IPS-NIHi11 (cell line): ENCODE results near the gene TMIGD2.
"Not testable (repeated sequence)": the region's sequence is repeated elsewhere in the genome, so short reads cannot be mapped to it uniquely, and the experiment has no call there.

ENCODE experiments used
- DNase-seq: peaks from one replicate; pipeline ENCODE4 v3.0.0; 2012; ENCODE audit warnings: mixed read lengths, low spot score

Gene TMIGD2, protein sequence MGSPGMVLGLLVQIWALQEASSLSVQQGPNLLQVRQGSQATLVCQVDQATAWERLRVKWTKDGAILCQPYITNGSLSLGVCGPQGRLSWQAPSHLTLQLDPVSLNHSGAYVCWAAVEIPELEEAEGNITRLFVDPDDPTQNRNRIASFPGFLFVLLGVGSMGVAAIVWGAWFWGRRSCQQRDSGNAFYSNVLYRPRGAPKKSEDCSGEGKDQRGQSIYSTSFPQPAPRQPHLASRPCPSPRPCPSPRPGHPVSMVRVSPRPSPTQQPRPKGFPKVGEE

DNA sequence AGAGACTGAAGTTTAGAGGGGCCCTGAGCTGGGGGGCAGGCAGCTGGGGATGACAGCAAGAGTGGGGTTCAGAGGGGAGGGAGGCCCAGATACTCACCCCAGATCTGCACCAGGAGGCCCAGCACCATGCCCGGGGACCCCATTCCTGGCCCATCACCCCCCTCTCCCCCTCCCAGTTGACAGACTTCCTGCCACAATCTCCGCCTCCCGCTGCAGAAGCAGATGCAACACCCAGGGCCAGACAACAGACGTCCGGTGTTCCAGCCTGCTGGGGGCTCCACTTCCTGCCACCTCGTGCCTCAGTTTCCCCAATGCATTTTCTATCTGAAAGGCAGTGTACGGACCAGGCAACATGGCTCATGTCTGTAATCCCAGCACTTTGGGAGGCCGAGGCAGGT is at the start of gene TMIGD2:
Gene TMIGD2 (minus strand): TSS at position 147 of the 398 bp plus-strand sequence. CDS start 4 bp downstream, at position 143.
- no peak for DNase-seq

DNA sequence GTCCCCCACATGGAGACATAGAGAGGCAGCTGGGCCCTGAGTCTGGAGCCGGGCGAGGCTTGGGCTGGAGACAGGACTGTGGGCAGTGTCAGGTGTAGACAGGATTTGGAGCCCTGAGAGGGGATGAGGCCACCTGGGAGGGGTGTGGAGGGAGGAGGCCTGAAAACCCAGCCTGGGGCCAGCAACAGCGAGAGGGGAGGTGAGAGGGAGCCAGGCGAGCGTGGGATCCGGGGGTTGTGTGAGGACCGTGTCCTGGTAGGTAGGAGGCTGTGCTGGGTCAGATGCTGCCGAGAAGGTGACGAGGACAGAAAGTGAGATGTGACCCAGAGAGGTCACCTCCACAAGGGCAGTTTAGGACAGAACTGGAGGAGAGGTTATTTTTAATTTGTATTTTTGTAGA is 48.5 kb upstream of the TMIGD2 start:
- DNase-seq, result peak; percentile 4

DNA sequence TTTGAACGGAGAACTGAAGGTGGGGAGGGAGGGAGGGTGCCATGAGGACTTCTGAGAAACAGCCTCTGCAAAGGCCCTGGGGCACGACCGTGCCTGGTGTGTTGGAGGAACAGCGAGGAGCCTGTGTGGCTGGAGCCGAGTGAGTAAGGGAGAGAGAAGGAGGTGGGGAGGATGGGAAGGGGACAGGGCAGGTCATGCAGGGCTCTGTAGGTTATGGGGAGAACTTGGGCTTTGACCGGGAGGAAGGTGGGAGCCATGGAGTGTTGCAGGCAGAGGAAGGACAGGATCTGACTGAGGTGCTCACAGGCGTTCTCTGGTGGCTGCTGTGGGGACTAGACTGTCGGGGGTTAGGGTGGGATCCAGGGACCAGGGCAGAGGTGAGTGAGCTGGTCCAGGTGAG is 47.9 kb upstream of the TMIGD2 start:
- peak; percentile 3 for DNase-seq

DNA sequence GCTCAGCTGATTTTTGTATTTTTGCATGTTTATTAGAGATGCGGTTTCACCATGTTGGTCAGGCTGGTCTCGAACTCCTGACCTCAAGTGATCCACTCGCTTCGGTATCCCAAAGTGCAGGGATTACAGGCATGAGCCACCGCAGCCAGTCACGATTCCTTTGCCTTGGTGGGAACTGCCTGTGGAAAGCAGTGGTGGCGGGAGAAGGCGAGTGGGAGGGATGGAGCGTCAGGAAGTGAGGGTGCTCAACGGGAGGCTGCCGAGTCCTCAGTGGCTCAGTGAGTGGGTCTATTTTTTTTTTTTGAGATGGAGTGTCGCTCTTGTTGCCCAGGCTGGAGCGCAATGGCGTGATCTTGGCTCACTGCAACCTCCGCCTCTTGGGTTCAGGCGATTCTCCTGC is 47.0 kb upstream of the TMIGD2 start:
- not testable (repeated sequence) for DNase-seq

DNA sequence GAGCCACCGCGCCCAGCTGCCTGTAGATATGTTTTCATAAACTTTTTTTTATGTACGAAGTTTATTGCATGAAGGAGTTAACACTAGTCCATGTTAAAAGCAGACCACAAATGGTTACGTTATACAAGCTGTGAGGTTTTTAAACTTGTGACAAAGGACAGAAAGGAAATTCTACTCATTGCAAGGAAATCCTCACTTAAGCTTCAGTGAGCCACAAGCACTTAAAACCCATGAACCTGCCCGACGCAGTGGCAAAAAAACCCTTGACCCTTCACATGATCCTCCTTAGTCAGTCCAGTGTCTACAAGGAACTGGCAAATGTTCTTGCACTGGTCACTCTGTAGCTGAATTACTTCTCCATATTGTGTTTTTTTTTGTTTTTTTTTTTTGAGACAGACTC is 45.3 kb upstream of the TMIGD2 start:
- no peak for DNase-seq

DNA sequence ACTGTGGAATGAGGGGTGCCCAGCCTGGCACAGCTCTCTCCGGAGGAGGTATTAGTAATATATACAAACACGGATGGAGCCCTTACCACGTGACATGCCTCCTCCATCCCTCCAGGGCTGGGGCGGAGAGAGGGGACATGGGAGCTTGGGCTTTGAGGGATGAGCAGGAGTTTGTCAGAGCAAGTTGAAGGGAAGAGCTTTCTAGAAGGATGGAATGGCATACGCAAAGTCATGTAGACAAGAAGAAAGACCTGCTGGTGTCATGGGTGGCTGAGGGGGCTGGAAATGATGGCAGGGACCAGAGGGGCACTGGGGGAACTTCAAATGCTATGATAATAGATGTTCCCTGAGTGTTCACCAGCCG is 43.8 kb upstream of the TMIGD2 start:
- no peak for DNase-seq

DNA sequence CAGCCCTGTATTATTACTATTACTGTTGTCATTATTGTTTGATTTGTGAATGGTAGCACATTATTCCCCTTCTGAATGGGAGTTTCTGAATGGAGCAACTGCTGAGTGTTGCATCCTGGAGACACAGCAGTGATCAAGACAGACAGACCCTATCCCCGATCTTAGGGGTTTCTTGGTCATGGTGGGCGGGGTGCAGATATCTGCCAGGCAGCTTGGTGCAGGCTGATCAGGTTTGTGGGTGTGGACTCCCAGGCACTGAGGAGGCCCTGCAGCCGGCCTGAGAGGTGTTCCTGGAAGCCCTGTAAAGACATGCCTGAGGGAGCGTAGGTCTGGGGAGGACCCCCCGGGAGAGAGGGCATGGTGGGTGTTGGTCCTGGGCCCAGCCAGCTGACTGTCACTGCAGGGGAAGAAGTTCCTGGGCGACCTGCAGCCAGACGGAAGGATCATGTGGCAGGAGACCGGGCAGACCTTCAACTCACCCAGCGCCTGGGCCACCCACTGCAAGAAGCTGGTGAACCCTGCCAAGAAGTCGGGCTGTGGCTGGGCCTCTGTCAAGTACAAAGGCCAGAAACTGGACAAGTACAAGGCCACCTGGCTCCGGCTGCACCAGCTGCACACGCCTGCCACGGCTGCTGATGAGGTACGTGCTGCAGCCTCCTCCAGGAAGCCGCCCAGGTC is 43.3 kb upstream of the TMIGD2 start:
- DNase-seq, result no peak

DNA sequence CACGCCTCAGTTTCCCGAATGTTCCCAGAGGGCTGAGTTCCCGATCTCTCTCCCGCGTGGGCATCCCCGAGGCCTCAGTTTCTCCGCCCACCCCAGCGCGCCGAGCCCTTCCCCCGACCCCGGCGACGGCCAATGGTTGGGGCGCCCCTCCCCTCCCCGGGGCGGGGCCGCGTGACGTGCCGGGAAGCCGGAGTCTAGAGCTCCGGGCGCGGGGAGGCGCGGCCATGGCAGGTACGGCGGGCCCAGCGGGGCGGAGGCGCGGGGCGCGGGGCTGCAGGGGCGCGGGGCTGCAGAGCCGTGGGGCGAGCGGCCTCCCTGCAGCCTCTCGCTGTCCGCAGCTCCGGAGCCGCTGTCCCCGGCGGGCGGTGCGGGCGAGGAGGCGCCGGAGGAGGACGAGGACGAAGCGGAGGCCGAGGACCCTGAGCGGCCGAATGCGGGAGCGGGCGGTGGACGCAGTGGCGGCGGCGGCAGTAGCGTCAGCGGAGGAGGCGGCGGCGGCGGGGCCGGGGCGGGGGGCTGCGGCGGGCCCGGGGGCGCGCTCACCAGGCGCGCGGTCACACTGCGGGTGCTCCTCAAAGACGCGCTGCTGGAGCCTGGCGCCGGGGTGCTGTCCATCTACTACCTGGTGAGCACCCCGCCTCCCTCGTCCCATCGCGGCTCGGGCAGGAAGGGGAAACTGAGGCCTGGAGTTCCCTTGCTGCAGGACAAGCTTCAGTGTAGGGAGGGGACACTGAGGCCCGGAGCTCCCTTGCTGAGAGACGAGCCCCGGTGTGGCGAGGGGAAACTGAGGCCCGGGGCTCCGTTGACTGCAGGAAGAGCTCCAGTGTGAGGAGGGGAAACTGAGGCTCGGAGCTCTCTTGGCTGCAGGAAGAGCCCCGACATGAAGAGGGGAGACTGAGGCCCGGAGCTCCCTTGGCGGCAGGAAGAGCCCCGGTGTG is 41.5 kb upstream of the TMIGD2 start, which contains the start of gene MPND:
Gene MPND (plus strand): TSS at position 193 of the 938 bp plus-strand sequence. CDS start 32 bp downstream, at position 225.
- DNase-seq, result peak; percentile 92

DNA sequence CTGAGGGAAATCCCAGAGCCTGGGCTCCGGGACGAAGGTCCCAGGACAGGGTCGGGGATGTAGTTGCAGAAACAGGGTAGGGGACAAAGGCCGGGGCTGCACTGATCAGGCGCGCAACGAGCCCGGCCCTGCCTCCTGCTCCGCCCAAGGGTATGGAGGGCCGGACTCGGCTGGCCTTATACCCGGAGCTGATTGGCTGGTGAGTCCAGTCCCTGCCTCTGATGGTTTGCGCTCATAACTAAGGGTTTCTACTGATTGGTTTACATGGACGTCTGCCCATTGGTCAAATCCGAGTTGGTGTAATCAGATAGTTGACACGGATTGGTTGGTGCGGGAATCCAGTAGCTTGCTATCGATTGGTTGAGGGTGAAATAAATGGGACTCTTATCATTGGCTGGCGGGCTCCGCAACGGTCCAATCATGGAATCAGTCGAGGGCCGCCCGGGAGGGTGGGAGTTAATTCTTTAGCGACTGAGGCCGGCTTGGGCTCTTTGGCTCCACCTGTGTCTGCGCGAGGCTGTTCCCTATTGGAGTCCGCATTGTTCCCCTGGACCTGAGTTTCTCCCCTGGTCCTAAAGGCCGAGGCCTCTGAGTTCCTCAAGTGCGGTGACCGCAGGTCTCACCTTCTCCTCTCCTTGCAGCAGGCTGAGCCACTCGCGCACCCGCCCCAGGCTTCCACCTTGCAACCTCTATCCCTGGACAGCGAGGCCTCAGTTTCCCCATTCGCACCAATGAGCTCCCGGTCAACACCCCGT is 40.6 kb upstream of the TMIGD2 start:
- DNase-seq, result peak; percentile 90

DNA sequence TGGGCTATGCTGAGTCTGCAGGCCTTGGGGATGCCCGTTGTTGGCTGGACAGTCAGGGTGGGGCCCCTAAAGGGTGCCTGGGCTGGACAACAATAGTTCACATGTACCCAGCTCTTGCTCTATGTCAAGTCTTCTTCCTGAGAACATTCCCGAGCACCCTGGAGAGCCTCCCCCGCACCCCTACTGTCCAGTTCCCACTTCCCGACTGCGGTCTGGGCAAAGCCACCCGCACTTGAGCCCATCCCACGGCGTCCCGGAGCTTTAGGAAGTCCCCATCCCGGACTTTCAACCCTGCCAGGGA is 40.1 kb upstream of the TMIGD2 start:
- DNase-seq, result no peak

DNA sequence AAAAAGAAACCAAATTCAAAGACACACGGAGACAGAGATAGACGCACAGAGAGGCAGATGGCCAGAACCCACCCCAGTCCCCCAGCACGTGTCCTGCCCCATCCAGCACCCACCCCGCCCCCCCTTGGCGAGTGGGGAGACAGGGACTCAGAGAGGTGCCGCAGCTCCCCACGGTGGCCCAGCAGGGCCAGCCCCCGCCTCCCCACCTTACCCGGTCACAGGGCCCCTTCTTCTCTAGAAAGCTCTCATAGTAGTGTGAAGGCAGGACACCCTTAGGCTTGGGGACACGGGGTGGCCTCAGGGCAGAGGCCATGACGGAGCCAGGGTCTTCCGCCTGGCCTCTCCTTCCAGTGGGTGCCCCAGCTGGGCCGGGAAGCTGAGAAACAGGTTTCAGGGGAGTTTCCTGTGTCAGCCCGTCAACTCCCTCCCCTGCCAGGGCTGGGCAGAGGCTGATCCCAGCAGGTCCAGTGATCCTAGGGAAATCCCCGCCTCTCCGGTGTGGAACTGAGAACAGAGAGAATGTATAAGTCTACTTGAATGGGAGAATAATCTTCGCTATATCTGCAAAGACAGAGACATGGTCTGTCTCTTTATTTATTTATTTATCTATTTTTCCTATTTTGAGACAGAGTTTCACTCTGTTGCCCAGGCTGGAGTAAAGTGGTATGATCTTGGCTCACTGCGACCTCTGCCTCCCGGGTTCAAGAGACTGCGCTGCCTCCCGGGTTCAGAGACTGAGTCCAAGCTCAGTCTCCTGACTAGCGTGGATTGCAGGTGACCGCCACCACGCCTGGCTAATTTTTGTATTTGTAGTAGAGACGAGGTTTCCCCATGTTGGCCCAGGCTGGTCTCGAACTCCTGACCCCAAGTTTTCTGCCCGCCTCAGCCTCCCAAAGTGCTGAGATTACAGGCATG is 36.5 kb upstream of the TMIGD2 start, which contains the start of gene STAP2:
Gene STAP2 (minus strand): TSS at position 387 of the 915 bp plus-strand sequence. CDS start 74 bp downstream, at position 313.
- DNase-seq, result no peak

DNA sequence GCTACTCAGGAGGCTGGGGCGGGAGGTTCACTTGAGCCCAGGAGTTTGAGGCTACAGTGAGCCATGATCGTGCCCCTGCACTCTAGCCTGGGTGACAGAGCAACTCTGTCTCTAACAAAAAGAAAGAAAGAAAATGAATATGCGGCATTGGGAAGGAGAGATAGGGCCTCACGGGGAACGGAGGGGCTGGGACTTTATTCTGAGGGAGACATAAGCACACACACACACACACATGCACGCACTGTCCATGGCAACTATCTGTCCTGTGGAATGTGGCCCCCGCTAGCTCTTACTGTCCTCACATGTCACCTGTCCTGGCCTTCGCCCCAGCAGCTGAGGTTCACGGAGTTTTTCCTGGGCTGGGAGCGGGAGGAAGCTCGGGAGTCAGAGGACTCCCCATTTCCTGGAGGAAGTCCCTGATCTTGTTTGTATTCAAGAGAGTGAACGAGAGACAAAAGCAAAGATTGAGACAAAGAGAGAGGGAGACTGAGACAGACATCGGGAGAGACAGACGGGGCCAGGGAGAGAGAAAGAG is 35.8 kb upstream of the TMIGD2 start:
- no peak for DNase-seq

DNA sequence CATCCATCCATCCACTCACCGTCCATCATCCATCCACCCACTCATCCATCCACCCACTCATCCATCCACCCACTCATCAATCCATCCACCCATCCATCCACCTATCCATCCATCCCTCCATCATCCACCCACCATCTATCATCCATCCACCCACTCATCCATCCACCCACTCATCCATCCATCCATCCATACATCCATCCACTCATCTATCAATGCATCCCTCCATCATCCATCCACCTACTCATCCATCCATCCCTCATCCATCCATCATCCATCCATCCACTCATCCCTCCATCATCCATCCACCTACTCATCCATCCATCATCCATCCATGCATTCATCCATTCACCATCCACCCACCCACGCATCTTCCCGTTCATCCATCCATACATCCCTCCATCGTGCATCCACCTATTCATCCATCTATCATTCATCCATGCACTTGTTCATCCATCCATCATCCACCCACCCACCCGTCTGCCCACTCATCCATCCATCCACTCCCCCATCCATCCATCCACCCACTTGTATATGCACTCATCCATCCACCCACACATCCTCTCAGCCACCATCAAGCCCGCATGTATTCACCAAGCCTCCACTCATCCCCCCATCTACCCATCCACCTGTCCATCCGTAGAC is 32.9 kb upstream of the TMIGD2 start:
- no peak for DNase-seq

DNA sequence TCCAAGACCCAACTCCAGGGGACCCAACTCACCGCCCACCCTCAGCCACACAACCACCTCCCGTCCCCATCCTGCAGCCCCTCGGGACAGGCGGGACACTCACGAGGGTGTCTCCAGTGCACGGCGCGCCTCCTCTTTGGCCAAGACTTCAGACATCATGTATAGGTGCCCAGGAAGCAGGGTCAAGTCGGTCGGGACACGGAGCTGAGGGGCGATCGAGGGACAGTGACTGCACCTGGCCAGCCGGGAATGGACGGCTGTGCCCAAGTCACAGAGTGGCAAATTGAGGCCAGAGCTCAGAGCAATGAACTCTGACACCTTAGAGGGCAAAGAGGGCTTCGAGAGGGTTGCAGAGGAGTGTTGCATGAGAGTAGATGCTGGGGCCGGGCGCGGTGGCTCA is 27.7 kb upstream of the TMIGD2 start:
- DNase-seq, result no peak

DNA sequence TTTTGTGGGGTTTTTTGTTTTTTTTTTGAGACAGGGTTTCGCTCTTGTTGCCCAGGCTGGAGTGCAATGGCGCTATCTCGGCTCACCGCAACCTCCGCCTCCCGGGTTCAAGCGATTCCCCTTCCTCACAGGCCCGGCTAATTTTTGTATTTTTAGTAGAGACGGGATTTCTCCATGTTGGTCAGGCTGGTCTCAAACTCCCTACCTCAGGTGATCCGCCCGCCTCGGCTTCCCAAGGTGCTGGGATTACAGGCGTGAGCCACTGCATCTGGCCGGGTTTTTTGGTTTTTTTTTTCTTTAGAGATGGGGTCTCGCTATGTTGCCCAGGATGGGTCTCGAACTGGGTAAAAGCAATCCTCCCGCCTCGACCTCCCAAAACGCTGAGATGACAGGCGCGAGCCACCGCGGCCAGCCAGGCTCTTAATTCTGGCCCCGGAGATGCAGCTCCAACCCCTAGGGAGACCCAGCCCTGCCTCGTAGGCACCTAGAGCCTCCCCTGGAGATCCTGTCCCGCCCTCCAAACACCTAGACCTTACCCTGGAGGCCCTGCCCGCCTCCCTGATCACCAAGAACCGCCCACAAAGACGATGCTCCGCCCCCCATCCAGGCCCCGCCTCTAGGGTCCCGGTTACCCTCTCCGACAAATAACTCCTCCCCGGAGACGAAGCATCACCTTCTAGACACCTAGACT is 26.9 kb upstream of the TMIGD2 start:
- DNase-seq, result peak; percentile 73

DNA sequence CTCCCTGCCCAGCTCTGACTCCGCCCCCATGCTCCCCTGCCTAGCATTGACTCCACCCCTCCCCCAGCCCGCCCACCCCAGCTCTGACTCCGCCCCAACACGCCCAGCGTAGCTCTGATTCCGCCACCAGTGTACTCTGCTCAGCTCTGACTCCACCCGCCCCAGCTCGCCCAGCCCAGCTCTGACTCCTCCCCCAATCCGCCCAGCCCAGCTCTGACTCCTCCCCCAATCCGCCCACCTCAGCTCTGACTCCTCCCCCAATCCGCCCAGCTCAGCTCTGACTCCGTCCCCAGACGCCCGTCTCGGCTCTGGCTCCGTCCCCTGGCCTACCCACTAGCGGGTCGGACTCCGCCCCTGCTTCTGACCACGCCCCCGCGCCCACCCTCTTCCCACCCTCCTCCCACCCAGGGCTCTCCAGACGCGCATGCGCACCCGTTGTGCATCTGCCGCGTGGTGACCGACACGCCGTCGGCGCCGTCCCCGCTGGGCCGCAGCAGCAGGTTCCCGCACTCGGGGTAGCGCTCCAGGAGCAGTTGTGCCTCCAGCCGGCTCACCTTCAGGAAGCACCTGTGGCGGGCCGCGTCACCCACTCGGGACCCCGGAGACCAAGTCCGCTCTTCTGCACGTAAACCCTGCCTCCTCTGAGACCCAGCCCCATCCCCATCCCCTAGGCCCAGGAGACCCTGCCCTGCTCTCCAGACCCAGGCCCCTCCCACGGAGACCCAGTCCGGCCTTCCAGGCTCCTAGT is 26.2 kb upstream of the TMIGD2 start:
- DNase-seq, result peak; percentile 94

DNA sequence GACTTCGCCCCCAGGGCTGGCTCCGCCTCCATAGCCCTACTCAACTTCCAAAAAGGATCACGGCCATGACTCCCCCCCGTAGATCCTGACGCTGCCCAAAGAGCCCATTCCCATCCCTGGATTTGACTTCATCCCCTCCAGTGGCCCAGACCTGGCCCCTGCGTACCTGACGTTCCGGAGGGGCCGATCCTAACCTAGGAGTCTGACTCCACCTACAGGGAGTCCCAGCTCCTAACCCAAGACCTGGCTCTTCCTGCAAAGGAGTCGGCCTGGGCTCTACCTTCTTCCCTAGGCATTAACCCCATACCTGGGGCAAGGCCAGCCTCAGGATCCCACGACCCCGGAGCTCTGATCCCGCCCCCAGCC is 25.7 kb upstream of the TMIGD2 start:
- no peak for DNase-seq

DNA sequence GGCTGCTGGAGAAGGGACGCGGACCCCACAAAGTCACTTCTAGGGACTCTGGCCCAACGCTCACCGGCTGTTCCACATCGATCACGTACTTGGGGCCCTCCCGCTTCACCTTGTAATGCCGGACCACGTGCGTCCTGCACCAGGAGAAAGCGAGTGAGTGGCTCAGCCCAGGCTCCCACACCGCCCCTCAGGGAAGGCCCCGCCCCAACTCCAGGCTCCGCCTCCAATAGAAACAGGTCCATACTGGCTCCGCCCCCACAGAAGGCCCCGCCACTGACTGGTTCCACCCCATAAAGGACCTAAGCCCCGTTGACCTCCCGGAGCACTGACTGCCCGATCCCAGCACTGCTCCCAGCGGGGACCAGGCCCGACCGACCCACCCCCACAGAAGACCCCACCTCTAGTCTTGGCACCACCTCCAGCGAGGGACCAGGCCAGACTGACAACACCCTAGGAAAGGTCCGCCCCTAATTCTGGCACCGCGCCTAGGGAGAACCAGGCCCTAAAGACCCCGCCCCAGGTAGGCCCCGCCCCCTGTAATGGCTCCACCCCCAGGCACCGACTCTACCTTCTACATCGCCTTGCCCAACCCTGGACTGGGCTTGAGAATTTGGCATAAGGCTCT is 25.2 kb upstream of the TMIGD2 start:
- DNase-seq, result peak; percentile 87
